Right ventricle myocardium inferior (tissue), 1 donor: ENCODE data around the gene RYR1. TPM values are rescaled to one million over a fixed set of nuclear protein-coding genes. Genes with fewer than 3 reads are reported as not detected.
"Not testable (repeated sequence)": the region's sequence is repeated elsewhere in the genome, so short reads cannot be mapped to it uniquely, and the experiment has no call there.

Experiments
- ATAC-seq: fragments of 200-7000 bp; cut with Tn5 transposase; one replicate; pipeline ENCODE4 v1.9.1; 2020; ENCODE audit warnings: mild to moderate bottlenecking, moderate library complexity
- DNase-seq: peaks from one replicate; pipeline ENCODE4 v3.0.0; 2021; ENCODE audit errors: missing footprints
- intact Hi-C: fragments of 100-400 bp; cut with DNase I; formaldehyde crosslinking; loops from one replicate; pipeline ENCODE4 v1.11.0; 2022
- total RNA-seq: library from RNA; stranded (reverse); fragmentation: NEBNext Ultra II Directional; extraction: Animal tissue kit (Norgen Biotek cat#: 25700); gene quantifications from one replicate; pipeline ENCODE4 v1.2.1, GENCODE V29; 2021
- donor health status: DM: no; HTN: yes; CAD: no; lungs with severe emphysema.

Gene RYR1
- total RNA-seq, 1 donor from 2014 or later, result 0.81 TPM

DNA sequence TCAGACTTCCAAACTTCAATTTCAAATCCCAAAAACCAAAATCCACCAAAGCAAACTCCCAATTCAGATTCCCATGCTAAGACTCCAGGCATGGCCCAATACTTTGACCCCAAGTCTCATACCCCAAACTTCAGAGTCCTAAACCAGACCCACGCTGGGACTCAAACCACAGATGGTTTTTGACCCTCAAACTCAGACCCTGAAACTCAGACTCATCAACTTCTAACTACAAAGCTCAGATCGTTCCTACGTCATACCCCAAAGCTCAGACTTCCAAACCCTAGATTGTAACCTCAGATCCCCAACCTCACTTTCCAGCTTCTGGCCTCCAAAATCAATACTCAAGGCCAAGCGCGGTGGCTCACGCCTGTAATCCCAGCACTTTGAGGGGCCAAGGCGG, 11.9 kb downstream of the RYR1 start:
- DNase-seq (no peak), ATAC-seq (no peak)
- intact Hi-C loops, result no loop called here

DNA sequence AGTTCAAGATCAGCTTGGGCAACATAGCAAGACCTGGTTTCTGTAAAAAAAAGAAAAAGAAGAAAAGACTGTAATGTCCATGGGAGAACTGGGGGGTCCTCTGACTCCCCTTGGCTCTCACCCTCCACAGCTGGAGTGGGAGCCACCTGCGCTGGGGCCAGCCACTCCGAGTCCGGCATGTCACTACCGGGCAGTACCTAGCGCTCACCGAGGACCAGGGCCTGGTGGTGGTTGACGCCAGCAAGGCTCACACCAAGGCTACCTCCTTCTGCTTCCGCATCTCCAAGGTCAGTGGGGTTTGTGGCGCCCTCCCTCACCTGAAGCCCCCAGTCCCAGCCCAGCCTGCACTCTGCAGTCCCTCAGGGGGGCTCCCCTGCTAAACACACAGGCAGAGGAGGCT, 14.7 kb downstream of the RYR1 start:
- ATAC-seq, result no peak
- no peak for DNase-seq
- intact Hi-C loops, result no loop called here

GRCh38 chr19:38449518-38449917, 16.0 kb downstream of the RYR1 start:
- no peak for ATAC-seq

DNA sequence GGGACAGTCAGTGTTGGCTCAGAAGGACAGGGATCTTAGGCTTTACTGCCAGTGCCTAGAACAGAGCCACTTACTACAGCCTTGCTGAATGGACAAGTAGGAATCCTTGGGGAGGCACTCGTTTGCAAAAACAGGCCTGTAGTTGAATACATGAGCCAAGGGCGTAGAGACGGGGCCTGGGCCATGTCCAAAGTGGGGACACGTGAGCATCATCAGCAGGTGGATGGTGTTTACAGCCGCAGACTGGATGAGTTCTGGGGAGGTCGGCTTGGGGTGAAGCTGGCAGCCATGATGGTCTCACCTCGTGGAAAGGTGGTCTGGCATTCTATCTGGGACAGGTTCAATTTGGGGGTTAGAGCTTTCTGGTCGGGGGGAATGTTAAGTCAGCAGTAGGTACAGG, 17.5 kb downstream of the RYR1 start:
- DNase-seq (no peak), ATAC-seq (no peak)
- intact Hi-C loops, result no loop called here

More at GRCh38 chr19:38449518-38449917, 16.0 kb downstream of the RYR1 start:
- no peak for DNase-seq
- intact Hi-C loops, result no loop called here

- intact Hi-C loops, result no loop called here
- ATAC-seq, result no peak
- DNase-seq, result no peak
Observed at GRCh38 chr19:38451629-38452028, 18.1 kb downstream of the RYR1 start.

DNA sequence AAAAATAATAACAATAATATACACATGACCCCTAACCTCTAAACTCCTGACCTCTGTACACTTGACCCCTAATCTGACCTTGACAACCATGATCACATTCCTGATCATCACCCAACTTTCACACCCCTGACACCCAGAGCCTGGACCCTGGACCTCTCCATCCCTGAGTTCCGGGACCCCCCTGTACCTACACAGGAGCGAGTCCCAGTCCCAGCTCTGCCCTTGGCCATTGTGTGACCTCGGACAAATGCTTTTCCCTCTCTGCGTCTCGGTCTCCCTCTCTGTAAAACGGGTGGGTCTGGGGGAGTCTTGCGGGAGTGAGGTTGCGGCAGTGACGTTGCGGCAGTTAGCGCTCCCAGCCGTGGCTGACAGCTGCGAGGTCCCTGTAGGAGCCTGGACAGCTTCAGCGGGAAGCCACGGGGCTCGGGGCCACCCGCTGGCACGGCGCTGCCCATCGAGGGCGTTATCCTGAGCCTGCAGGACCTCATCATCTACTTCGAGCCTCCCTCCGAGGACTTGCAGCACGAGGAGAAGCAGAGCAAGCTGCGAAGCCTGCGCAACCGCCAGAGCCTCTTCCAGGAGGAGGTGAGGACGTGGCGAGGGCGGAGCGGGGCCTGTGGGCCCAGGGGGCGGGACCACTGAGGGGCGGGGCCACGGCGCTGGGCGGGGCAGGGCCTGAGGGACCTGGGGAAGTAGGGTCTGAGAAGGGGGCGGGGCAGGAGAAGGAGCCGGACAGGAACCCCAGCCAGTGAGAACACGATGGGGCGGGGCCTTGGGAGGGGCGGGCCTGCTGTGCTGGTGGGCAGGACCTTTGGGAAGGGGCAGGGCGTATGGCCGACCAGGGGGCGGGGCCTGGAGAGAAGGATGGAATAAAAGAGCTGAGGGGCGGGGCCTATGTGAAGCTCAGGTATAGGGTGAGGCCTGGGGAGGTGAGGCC, 19.2 kb downstream of the RYR1 start:
- no peak for ATAC-seq
- no peak for DNase-seq
- intact Hi-C loops, result no loop called here

GRCh38 chr19:38453596-38453995, 20.1 kb downstream of the RYR1 start:
- no peak for DNase-seq
- ATAC-seq, result no peak
- intact Hi-C loops, result no loop called here

DNA sequence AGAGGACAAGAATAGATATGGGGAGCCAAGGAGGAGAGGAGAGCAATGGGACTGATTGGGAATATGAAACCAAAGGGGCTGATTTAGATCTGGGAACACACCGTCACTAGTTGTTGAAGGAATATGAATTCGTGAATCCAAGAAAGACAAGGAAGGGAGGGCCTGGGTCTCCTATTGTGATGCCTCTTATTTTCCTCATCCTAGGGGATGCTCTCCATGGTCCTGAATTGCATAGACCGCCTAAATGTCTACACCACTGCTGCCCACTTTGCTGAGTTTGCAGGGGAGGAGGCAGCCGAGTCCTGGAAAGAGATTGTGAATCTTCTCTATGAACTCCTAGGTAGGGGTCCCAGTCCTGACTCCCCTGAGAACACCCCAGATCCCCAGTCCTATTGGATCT, 21.5 kb downstream of the RYR1 start:
- DNase-seq (no peak), ATAC-seq (no peak)
- intact Hi-C loops, result no loop called here

DNA sequence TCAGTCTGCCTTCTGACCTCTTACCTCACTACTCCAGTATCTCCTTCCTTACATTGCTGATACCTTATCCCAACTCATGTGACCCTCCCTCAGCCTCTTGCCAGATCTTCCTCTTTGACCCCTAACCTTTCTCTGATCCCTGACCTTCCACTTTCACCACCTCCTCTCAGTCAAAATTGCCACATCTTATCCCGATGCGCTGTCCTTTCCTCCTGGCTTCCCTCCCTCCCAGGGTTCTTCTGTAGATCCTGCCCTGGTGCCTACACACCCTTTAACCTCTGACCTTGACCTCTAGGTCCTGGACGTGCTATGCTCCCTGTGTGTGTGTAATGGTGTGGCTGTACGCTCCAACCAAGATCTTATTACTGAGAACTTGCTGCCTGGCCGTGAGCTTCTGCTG, 23.7 kb downstream of the RYR1 start:
- intact Hi-C loops, result no loop called here
- DNase-seq (no peak), ATAC-seq (no peak)

DNA sequence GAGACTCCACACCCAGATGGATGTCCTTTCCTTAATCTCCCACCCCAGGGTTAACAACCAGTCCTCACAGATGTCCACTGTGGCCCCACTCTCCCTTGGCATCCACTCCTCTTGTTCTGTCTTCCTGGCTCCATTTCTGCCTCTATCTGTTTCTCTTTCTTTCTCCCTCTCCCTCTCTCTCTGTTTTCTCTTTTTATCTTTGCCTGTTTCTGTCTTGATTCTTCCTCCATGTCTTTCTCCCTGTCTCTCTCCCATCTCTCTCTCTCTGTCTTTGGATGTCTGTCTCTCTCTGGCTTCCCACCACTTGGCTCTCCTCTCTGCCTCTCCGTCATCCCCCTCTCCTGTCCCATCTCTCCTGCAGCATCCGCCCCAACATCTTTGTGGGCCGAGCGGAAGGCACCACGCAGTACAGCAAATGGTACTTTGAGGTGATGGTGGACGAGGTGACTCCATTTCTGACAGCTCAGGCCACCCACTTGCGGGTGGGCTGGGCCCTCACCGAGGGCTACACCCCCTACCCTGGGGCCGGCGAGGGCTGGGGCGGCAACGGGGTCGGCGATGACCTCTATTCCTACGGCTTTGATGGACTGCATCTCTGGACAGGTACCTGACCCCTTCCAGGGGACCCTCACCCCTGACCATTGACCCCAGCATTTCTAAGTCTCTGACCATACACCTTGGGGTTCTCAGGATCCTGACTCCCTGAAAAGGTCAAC, 24.4 kb downstream of the RYR1 start:
- DNase-seq (no peak), ATAC-seq (no peak)
- intact Hi-C loops, result no loop called here

DNA sequence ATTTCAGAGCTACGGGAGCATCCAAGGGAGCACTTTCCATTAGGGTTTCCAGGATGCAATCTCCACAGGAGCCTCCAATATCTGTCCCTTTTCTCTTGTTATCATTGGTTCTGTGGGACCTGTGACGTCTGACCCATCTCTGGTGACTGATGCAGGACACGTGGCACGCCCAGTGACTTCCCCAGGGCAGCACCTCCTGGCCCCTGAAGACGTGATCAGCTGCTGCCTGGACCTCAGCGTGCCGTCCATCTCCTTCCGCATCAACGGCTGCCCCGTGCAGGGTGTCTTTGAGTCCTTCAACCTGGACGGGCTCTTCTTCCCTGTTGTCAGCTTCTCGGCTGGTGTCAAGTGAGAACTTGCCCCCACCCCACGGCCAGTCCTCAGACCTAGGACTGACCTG, 25.5 kb downstream of the RYR1 start:
- intact Hi-C loops, result no loop called here
- ATAC-seq (no peak), DNase-seq (no peak)

- DNase-seq (no peak), ATAC-seq (no peak)
- intact Hi-C loops, result no loop called here
Observed at GRCh38 chr19:38463365-38463764, 29.9 kb downstream of the RYR1 start.

- peak; percentile 20 for ATAC-seq
- intact Hi-C loops, result no loop called here
- no peak for DNase-seq
Observed at GRCh38 chr19:38464421-38465082, 31.1 kb downstream of the RYR1 start.

GRCh38 chr19:38466050-38466449, 32.6 kb downstream of the RYR1 start:
- ATAC-seq (no peak), DNase-seq (no peak)
- intact Hi-C loops, result no loop called here

- ATAC-seq (no peak), DNase-seq (no peak)
- intact Hi-C loops, result no loop called here
Observed at GRCh38 chr19:38467541-38468525, 34.3 kb downstream of the RYR1 start.

- ATAC-seq, result no peak
- intact Hi-C loops, result no loop called here
- DNase-seq, result no peak
Observed at GRCh38 chr19:38469151-38469550, 35.7 kb downstream of the RYR1 start.

GRCh38 chr19:38470788-38471480, 37.4 kb downstream of the RYR1 start:
- ATAC-seq, result no peak
- intact Hi-C loops, result no loop called here
- no peak for DNase-seq

DNA sequence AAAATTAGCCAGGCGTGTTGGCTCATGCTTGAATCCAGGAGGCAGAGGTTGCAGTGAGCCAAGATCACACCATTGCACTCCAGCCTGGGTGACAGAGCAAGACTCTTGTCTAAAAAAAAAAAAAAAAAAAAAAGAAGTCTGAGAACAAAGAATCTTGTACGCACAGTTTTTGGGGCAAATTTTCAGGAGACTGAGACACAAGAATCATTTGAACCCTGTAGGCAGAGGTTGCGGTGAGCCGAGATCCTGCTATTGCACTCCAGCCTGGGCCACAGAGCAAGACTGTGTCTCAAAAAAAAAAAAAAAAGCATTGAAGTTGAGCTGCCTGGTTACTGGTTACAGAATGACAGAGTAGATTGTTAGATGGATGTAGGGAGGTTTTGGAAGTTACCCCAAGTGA, 39.2 kb downstream of the RYR1 start:
- DNase-seq, intact Hi-C loops, ATAC-seq: not testable (repeated sequence)
